Measurements from ENCODE around the gene ITGA2.

The ITGA2 gene

DNA sequence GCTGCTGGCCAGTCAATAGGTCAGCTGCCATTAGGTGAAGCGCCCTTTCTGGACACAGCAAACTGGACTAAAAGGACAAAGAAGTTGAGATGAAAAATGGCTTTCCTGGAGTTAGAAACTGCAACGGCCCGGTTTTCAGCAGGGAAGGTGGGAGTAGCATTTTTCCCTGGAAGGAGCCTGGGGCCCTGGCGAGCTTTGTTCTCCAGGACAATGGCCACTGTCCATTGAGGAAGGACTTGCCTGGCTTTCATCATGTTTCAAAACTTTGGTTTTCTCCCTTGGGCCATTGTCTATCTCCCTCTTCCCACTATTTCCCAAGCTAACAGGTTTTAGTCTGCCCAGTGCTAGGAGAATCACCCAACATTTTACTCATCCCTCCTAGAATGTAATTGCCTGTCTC lies 64.2 kb downstream of the ITGA2 start:
- DNase-seq (ENCODE audit: low spot score), result no peak
- TF ChIP-seq, protein P1, sequence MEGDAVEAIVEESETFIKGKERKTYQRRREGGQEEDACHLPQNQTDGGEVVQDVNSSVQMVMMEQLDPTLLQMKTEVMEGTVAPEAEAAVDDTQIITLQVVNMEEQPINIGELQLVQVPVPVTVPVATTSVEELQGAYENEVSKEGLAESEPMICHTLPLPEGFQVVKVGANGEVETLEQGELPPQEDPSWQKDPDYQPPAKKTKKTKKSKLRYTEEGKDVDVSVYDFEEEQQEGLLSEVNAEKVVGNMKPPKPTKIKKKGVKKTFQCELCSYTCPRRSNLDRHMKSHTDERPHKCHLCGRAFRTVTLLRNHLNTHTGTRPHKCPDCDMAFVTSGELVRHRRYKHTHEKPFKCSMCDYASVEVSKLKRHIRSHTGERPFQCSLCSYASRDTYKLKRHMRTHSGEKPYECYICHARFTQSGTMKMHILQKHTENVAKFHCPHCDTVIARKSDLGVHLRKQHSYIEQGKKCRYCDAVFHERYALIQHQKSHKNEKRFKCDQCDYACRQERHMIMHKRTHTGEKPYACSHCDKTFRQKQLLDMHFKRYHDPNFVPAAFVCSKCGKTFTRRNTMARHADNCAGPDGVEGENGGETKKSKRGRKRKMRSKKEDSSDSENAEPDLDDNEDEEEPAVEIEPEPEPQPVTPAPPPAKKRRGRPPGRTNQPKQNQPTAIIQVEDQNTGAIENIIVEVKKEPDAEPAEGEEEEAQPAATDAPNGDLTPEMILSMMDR (IDR thresholded peaks at IDR 0.05; ENCODE audit: extremely low read depth, insufficient read depth, missing control alignments), result no peak
- in situ Hi-C loops (cut with MboI; ENCODE audit: low pct_unique_long_range_greater_than_20kb, low sequenced_read_pairs, unreplicated experiment), result no loop called here

DNA sequence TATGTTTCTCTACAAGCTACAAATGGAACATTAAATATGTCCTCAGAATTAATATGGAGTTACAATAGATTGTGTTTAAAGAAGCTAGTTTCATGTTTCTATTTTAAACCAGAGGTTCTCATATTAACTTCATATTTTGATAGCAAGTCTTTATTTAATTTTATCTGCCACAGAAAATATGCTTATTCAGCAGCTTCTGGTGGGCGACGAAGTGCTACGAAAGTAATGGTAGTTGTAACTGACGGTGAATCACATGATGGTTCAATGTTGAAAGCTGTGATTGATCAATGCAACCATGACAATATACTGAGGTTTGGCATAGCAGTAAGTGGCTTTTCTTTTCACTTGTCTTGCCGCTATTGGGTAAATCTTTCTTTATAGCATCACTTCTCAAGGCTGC lies 66.2 kb downstream of the ITGA2 start:
- in situ Hi-C loops (cut with MboI; ENCODE audit: low pct_unique_long_range_greater_than_20kb, low sequenced_read_pairs, unreplicated experiment), result no loop called here
- TF ChIP-seq, protein P1 (IDR thresholded peaks at IDR 0.05; ENCODE audit: extremely low read depth, insufficient read depth, missing control alignments), result no peak
- no peak for DNase-seq (ENCODE audit: low spot score)

DNA sequence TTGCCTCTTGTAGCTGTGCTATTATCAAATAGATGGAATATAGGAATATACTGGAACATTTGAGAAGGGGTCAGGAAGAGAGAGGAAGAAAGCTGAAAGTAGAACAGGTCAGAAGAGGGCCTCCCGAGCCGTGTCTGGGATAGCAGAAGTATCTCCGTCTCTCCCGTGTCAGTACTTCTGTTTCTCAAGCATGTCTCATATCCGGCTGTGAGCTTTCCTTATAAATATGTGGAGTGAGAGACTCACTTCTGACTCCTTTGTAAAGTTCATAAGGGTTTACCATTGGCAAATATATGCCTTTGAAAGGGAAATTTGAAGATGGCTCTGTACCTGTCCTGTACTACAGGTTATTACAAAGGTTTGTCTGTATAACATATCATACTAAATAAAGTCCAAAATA lies 70.1 kb downstream of the ITGA2 start:
- TF ChIP-seq, protein P1 (IDR thresholded peaks at IDR 0.05; ENCODE audit: extremely low read depth, insufficient read depth, missing control alignments), result no peak
- DNase-seq (ENCODE audit: low spot score), result no peak
- in situ Hi-C loops (cut with MboI; ENCODE audit: low pct_unique_long_range_greater_than_20kb, low sequenced_read_pairs, unreplicated experiment), result no loop called here

DNA sequence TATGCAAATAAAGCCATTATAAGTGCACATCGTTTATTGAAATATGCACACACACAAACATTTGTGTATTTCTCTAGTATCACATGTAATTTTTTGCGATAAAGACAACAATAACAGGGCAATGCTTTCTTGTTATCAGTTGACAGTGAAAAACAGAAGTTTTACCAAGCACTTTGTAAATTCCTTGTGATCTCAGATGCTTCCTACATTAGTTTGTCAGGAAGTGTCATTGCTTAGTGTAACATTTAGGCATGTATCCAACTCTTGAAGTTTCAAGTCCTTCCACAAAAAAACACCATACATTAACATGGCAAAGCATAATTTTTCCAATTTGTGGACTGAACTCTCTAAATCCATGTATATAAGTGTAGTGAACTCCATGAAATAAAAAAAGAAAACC lies 74.0 kb downstream of the ITGA2 start:
- DNase-seq (ENCODE audit: low spot score), result no peak
- TF ChIP-seq, protein P1 (IDR thresholded peaks at IDR 0.05; ENCODE audit: extremely low read depth, insufficient read depth, missing control alignments), result no peak
- in situ Hi-C loops (cut with MboI; ENCODE audit: low pct_unique_long_range_greater_than_20kb, low sequenced_read_pairs, unreplicated experiment), result no loop called here

DNA sequence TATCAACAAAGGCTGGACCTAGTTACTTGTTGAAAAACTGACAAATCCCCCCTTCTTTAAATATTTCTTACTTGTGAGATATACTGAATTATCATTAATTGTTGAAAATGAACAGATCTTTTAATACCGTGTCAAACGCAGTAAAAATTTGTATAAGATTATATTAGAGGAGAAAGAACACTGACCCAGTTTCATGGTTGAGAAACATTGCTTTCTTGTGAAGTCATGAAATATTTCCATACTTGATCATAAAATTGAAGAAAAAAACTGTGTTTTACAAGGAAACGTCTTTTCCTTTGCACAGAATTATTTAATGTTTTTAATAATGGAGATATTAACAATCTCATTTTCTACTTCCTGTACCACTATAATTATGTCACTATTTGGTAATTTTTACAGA lies 74.6 kb downstream of the ITGA2 start:
- TF ChIP-seq, protein P1 (IDR thresholded peaks at IDR 0.05; ENCODE audit: extremely low read depth, insufficient read depth, missing control alignments), result no peak
- in situ Hi-C loops (cut with MboI; ENCODE audit: low pct_unique_long_range_greater_than_20kb, low sequenced_read_pairs, unreplicated experiment), result no loop called here
- no peak for DNase-seq (ENCODE audit: low spot score)

DNA sequence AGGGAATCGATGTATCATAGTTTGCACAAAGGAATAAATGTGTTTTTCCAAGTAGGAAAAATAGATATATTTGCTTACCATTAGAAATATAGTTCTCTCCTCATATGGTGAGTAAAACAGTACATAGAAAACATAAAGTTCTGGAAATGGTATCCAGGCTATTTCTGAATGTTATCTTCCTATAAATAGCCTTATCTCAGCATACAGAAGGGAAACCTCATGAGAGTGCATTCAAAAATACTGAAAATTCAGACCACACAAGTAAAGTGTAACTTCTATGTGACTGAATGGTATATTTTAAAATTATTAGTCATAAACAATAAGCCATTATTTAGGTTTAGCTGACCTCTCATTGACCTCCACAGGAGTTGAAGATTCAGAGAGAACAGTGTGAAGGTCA lies 76.9 kb downstream of the ITGA2 start:
- no peak for DNase-seq (ENCODE audit: low spot score)
- TF ChIP-seq, protein P1 (IDR thresholded peaks at IDR 0.05; ENCODE audit: extremely low read depth, insufficient read depth, missing control alignments), result no peak
- in situ Hi-C loops (cut with MboI; ENCODE audit: low pct_unique_long_range_greater_than_20kb, low sequenced_read_pairs, unreplicated experiment), result no loop called here

DNA sequence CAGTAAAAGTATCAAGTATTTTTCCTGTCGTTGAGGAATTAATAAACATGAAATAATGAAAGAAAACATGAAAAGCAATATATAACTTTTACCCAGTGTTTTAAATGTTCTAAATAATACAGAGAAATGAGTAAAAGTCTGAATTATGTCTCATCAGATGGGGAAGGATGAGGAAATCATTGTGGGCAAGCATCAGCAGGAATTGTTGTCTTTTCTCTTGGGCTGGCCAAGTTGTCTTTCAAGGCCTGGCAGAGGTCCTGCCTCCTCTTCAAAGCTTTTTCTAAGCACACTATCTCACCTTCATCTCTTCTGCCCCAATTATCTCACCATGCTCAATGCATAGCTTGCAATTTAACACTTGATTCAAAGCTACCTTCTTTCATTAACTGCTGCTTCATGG lies 78.5 kb downstream of the ITGA2 start:
- in situ Hi-C loops (cut with MboI; ENCODE audit: low pct_unique_long_range_greater_than_20kb, low sequenced_read_pairs, unreplicated experiment), result no loop called here
- TF ChIP-seq, protein P1 (IDR thresholded peaks at IDR 0.05; ENCODE audit: extremely low read depth, insufficient read depth, missing control alignments), result no peak
- no peak for DNase-seq (ENCODE audit: low spot score)

Measured in GM13977 (cell line).